SU-DHL-6 (cell line): ENCODE data around the gene XYLT1.

Experiments
- H2AFZ ChIP-seq: fragments of 200-600 bp; sonication (generic); 2 replicates; pipeline ENCODE4 v1.6.1; 2014; ENCODE audit warnings: low read depth, mild to moderate bottlenecking, moderate library complexity, mixed read lengths, antibody characterized with exemption, low read length; ENCODE audit not compliant: severe bottlenecking
- H3F3A ChIP-seq: fragments of 200-600 bp; shearing (Covaris generic); 2 replicates; pipeline ENCODE4 v1.6.0; 2016; ENCODE audit warnings: antibody characterized with exemption, mild to moderate bottlenecking; ENCODE audit not compliant: insufficient read depth
- H3K27ac ChIP-seq: fragments of 200-600 bp; sonication (generic); 2 replicates; pipeline ENCODE4 v1.5.1; 2016; ENCODE audit warnings: low read depth, mild to moderate bottlenecking, low read length, moderate library complexity, mixed read lengths
- H3K27me3 ChIP-seq: fragments of 200-600 bp; sonication (generic), shearing (Covaris generic); 2 replicates; pipeline ENCODE4 v1.6.0; 2014; ENCODE audit warnings: mild to moderate bottlenecking, low read length
- H3K36me3 ChIP-seq: fragments of 200-600 bp; sonication (generic); 2 replicates; pipeline ENCODE4 v1.6.1; 2014; ENCODE audit warnings: mild to moderate bottlenecking, low read length, mixed read lengths
- H3K4me2 ChIP-seq: fragments of 300-600, 200-600 bp; shearing (Covaris generic), sonication (generic); 2 replicates; pipeline ENCODE4 v1.6.0; 2014; ENCODE audit warnings: low read length, low read depth, mild to moderate bottlenecking; ENCODE audit not compliant: poor library complexity, severe bottlenecking
- H3K4me3 ChIP-seq: fragments of 200-600 bp; sonication (generic); 2 replicates; pipeline ENCODE4 v1.5.1; 2014; ENCODE audit warnings: antibody characterized with exemption, low read length, mild to moderate bottlenecking, mixed read lengths; ENCODE audit not compliant: insufficient read depth, poor library complexity, severe bottlenecking
- H3K79me2 ChIP-seq: fragments of 200-600 bp; sonication (generic); 2 replicates; pipeline ENCODE4 v1.6.1; 2014; ENCODE audit warnings: mild to moderate bottlenecking, low read length, moderate library complexity; ENCODE audit not compliant: insufficient read depth
- H3K9ac ChIP-seq: fragments of 200-600 bp; sonication (generic); 2 replicates; pipeline ENCODE4 v1.7.0; 2014; ENCODE audit warnings: mild to moderate bottlenecking, low read length
- H3K9me2 ChIP-seq: fragments of 200-600 bp; sonication (generic); replicated peaks from 2 replicates; pipeline ENCODE4 v1.6.1; 2014; ENCODE audit warnings: low read length; ENCODE audit not compliant: insufficient read depth
- H3K9me3 ChIP-seq: fragments of 200-600 bp; sonication (generic); 2 replicates; pipeline ENCODE4 v1.6.1; 2014; ENCODE audit warnings: low read length, mixed read lengths; ENCODE audit not compliant: insufficient read depth
- H4K20me1 ChIP-seq: fragments of 200-600 bp; sonication (generic); 2 replicates; pipeline ENCODE4 v1.6.1; 2014; ENCODE audit warnings: low read depth, mild to moderate bottlenecking, antibody characterized with exemption, low read length, moderate library complexity, mixed read lengths
- CTCF ChIP-seq: fragments of 200-600 bp; sonication (generic); IDR thresholded peaks from one replicate; pipeline ENCODE4 v1.5.1; 2017; ENCODE audit warnings: antibody characterized with exemption, mild to moderate bottlenecking, low read length, moderate library complexity; ENCODE audit not compliant: insufficient read depth, poor library complexity, severe bottlenecking
- EZH2phosphoT487 ChIP-seq: fragments of 200-600 bp; sonication (generic), shearing (Covaris generic); conservative IDR thresholded peaks from 2 replicates; pipeline ENCODE4 v1.6.1; 2018; ENCODE audit warnings: mild to moderate bottlenecking, antibody characterized with exemption, low read length, moderate library complexity, mixed read lengths

XYLT1 gene

DNA sequence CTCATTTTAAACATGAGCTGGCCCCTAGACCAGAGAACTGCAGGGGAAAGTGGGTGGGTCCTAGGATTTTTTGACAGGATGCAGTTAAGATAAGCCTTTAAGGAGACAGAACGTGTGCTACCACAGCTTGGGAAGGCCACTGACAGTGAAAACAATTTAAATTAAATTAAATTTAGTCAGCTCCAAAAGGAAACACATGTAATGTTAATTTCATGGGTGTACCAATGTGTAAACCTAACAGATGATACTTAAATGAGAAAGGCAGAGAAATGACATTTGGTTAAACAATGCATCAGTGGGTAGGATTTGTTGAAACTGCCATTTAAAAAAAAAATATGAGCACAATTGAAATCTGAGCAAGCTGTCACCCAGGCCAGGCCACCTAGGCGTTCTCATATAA, 250.8 kb downstream of the XYLT1 start:
- peaks cover 9% of the 10 kb centered on the region; the same call in 1 of the 2 replicates for H3K79me2 ChIP-seq
- H3F3A ChIP-seq = no peaks in the 10 kb centered on the region
- no peaks in the 10 kb centered on the region; the same call in 1 of the 2 replicates for H4K20me1 ChIP-seq
- no peaks in the 10 kb centered on the region for H3K9me3 ChIP-seq
- H3K4me2 ChIP-seq = no peak overlapping the region
- TF ChIP-seq CTCF = no peak
- TF ChIP-seq EZH2phosphoT487 = no peak
- H3K4me3 ChIP-seq = no peak overlapping the region
- no peak overlapping the region for H3K9ac ChIP-seq
- no peaks in the 10 kb centered on the region for H3K27me3 ChIP-seq
- H3K36me3 ChIP-seq = no peaks in the 10 kb centered on the region
- H2AFZ ChIP-seq = no peak overlapping the region
- H3K9me2 ChIP-seq = no peaks in the 10 kb centered on the region
- H3K27ac ChIP-seq = no peak overlapping the region

DNA sequence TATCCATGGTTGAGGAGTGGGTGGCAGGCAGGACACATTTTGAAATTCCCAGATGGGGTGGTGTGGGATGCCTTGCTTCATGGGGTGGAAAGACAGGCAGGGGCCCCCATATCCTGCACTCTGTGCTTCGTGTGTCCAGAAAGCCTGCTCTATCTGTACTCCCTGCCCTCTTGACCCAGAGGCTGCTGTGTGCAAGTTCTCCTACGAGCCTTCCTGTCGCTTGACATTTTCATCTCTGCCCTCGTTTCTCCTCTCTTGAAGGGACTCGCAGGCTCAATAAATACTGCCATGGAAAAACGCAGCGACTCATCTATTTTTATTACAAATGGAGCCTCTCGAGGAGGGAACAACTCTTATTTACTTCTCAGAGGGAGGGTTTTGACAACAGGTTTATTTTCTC, 254.8 kb downstream of the XYLT1 start:
- no peak overlapping the region for H3K4me3 ChIP-seq
- H3K9me2 ChIP-seq = no peaks in the 10 kb centered on the region
- H3K9me3 ChIP-seq = no peaks in the 10 kb centered on the region
- H3K79me2 ChIP-seq = peaks cover 5% of the 10 kb centered on the region; the same call in 1 of the 2 replicates
- H3K27ac ChIP-seq = no peak overlapping the region
- no peaks in the 10 kb centered on the region for H4K20me1 ChIP-seq
- no peak overlapping the region for H3K4me2 ChIP-seq
- TF ChIP-seq CTCF = no peak
- TF ChIP-seq EZH2phosphoT487 = no peak
- no peaks in the 10 kb centered on the region for H3K36me3 ChIP-seq
- H3F3A ChIP-seq = no peaks in the 10 kb centered on the region
- H2AFZ ChIP-seq = no peak overlapping the region
- no peaks in the 10 kb centered on the region for H3K27me3 ChIP-seq
- H3K9ac ChIP-seq = no peak overlapping the region

DNA sequence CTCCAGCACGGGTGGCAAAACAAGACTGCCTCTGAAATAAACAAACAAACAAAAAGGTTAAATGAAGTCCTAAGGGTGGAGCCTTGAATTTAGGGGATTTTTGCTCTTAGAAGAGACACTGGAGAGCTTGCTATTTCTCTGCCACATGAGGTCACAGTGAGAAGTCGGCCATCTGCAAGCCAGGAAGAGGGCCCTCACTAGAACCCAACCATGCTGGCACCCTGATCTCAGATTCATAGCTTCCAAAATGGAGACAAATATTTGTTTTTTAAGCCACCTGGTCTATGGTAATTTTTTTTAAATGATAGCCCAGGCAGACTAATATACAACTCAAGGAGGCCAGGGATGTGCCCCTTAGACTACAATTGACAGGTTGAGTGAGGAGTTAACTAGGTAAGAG, 255.5 kb downstream of the XYLT1 start:
- Histone ChIP-seq H3K27ac (no peak overlapping the region), H4K20me1 (no peaks in the 10 kb centered on the region)
- TF ChIP-seq EZH2phosphoT487 (no peak), CTCF (no peak)

GRCh38 chr16:17213974-17214373, 256.8 kb downstream of the XYLT1 start:
- H3K4me3 ChIP-seq = no peak overlapping the region
- no peaks in the 10 kb centered on the region for H4K20me1 ChIP-seq
- H3K9me3 ChIP-seq = no peaks in the 10 kb centered on the region
- no peaks in the 10 kb centered on the region for H3K27me3 ChIP-seq
- no peaks in the 10 kb centered on the region for H3K9me2 ChIP-seq
- no peak overlapping the region for H3K9ac ChIP-seq
- TF ChIP-seq EZH2phosphoT487 = no peak
- TF ChIP-seq CTCF = no peak
- no peaks in the 10 kb centered on the region for H3F3A ChIP-seq
- no peak overlapping the region for H2AFZ ChIP-seq
- no peak overlapping the region for H3K27ac ChIP-seq
- H3K4me2 ChIP-seq = no peak overlapping the region
- H3K36me3 ChIP-seq = no peaks in the 10 kb centered on the region
- no peaks in the 10 kb centered on the region for H3K79me2 ChIP-seq

More for the DNA sequence above, 255.5 kb downstream of the XYLT1 start:
- H3K27me3 ChIP-seq = no peaks in the 10 kb centered on the region
- no peaks in the 10 kb centered on the region for H3K9me3 ChIP-seq
- H2AFZ ChIP-seq = no peak overlapping the region
- H3K9me2 ChIP-seq = no peaks in the 10 kb centered on the region
- H3F3A ChIP-seq = no peaks in the 10 kb centered on the region
- no peak overlapping the region for H3K4me2 ChIP-seq
- no peaks in the 10 kb centered on the region for H3K36me3 ChIP-seq
- no peak overlapping the region for H3K9ac ChIP-seq
- no peak overlapping the region for H3K4me3 ChIP-seq
- 0 out of 2 replicates have a peak, but pooled peaks cover 5% of the 10 kb centered on the region for H3K79me2 ChIP-seq
